ENCODE results near the gene PDLIM5.

Gene PDLIM5

GRCh38 chr4:94451051-94451694, 569 bp upstream of the PDLIM5 start:
- WGBS, result 41% methylated on average over 16 of the region's 16 CpGs
- peak overlapping the region; percentile 66; the same call in 1 of the 2 replicates for H3K9ac ChIP-seq (ENCODE audit: low read depth, low read length)
- no peaks in the 10 kb centered on the region for H3K9me3 ChIP-seq (ENCODE audit: insufficient read depth, low read depth, low read length)
- peaks cover 6% of the 10 kb centered on the region for H3K27me3 ChIP-seq (ENCODE audit: insufficient read depth, low read length)
- H3K4me1 ChIP-seq (ENCODE audit: insufficient read depth, low read length), result peaks cover 31% of the 10 kb centered on the region
- peaks cover 10% of the 10 kb centered on the region for H3K36me3 ChIP-seq (ENCODE audit: insufficient read depth, low read length)
- H3K27ac ChIP-seq (ENCODE audit: low read depth, low read length), result peak overlapping the region; percentile 36; the same call in 1 of the 2 replicates
- peak overlapping the region; percentile 72 for H3K4me3 ChIP-seq (ENCODE audit: low read length)

- Histone ChIP-seq H3K27ac (ENCODE audit: low read depth, low read length) (peak overlapping the region; percentile 80), H3K27me3 (ENCODE audit: insufficient read depth, low read length) (peaks cover 6% of the 10 kb centered on the region), H3K9ac (ENCODE audit: low read depth, low read length) (peak overlapping the region; percentile 90), H3K4me1 (ENCODE audit: insufficient read depth, low read length) (peaks cover 41% of the 10 kb centered on the region), H3K4me3 (ENCODE audit: low read length) (peak overlapping the region; percentile 72), H3K9me3 (ENCODE audit: insufficient read depth, low read depth, low read length) (no peaks in the 10 kb centered on the region), H3K36me3 (ENCODE audit: insufficient read depth, low read length) (peaks cover 20% of the 10 kb centered on the region)
- under 1% methylated on average over 26 of the region's 26 CpGs for WGBS
Observed at GRCh38 chr4:94452476-94453371, 982 bp downstream of the PDLIM5 start.

- WGBS, result 65% methylated on average over 4 of the region's 7 CpGs
- H3K9me3 ChIP-seq (ENCODE audit: insufficient read depth, low read depth, low read length), result no peaks in the 10 kb centered on the region
- peaks cover 49% of the 10 kb centered on the region for H3K4me1 ChIP-seq (ENCODE audit: insufficient read depth, low read length)
- H3K36me3 ChIP-seq (ENCODE audit: insufficient read depth, low read length), result peaks cover 20% of the 10 kb centered on the region
- H3K4me3 ChIP-seq (ENCODE audit: low read length), result peak overlapping the region; percentile 72
- peak overlapping the region; percentile 90; the same call in 1 of the 2 replicates for H3K9ac ChIP-seq (ENCODE audit: low read depth, low read length)
- H3K27ac ChIP-seq (ENCODE audit: low read depth, low read length), result peak overlapping the region; percentile 80; the same call in 1 of the 2 replicates
- peaks cover 6% of the 10 kb centered on the region for H3K27me3 ChIP-seq (ENCODE audit: insufficient read depth, low read length)
Observed at GRCh38 chr4:94453391-94453963, 1.7 kb downstream of the PDLIM5 start.

- Histone ChIP-seq H3K4me1 (ENCODE audit: insufficient read depth, low read length) (peaks cover 58% of the 10 kb centered on the region), H3K9me3 (ENCODE audit: insufficient read depth, low read depth, low read length) (no peaks in the 10 kb centered on the region), H3K36me3 (ENCODE audit: insufficient read depth, low read length) (peaks cover 20% of the 10 kb centered on the region), H3K9ac (ENCODE audit: low read depth, low read length) (no peak overlapping the region), H3K27me3 (ENCODE audit: insufficient read depth, low read length) (peaks cover 6% of the 10 kb centered on the region), H3K4me3 (ENCODE audit: low read length) (peak overlapping the region; percentile 1; the same call in 1 of the 2 replicates), H3K27ac (ENCODE audit: low read depth, low read length) (no peak overlapping the region)
- 62% methylated on average over 2 of the region's 2 CpGs for WGBS
Observed at GRCh38 chr4:94454405-94454804, 2.7 kb downstream of the PDLIM5 start.

GRCh38 chr4:94455081-94455480, 3.3 kb downstream of the PDLIM5 start:
- no peaks in the 10 kb centered on the region for H3K9me3 ChIP-seq (ENCODE audit: insufficient read depth, low read depth, low read length)
- H3K9ac ChIP-seq (ENCODE audit: low read depth, low read length), result no peak overlapping the region
- H3K4me3 ChIP-seq (ENCODE audit: low read length), result no peak overlapping the region
- H3K36me3 ChIP-seq (ENCODE audit: insufficient read depth, low read length), result peaks cover 20% of the 10 kb centered on the region
- WGBS, result 92% methylated on average over 3 of the region's 3 CpGs
- H3K4me1 ChIP-seq (ENCODE audit: insufficient read depth, low read length), result peaks cover 64% of the 10 kb centered on the region
- H3K27me3 ChIP-seq (ENCODE audit: insufficient read depth, low read length), result peaks cover 6% of the 10 kb centered on the region
- no peak overlapping the region for H3K27ac ChIP-seq (ENCODE audit: low read depth, low read length)

- Histone ChIP-seq H3K36me3 (ENCODE audit: insufficient read depth, low read length) (peaks cover 20% of the 10 kb centered on the region), H3K27ac (ENCODE audit: low read depth, low read length) (no peak overlapping the region), H3K27me3 (ENCODE audit: insufficient read depth, low read length) (no peaks in the 10 kb centered on the region), H3K4me1 (ENCODE audit: insufficient read depth, low read length) (peaks cover 78% of the 10 kb centered on the region), H3K4me3 (ENCODE audit: low read length) (no peak overlapping the region), H3K9ac (ENCODE audit: low read depth, low read length) (no peak overlapping the region; the same call in 1 of the 2 replicates), H3K9me3 (ENCODE audit: insufficient read depth, low read depth, low read length) (no peaks in the 10 kb centered on the region)
- WGBS, result 18% methylated on average over 1 of the region's 1 CpG
Observed at GRCh38 chr4:94457692-94458106, 6.0 kb downstream of the PDLIM5 start.

GRCh38 chr4:94458682-94459081, 6.9 kb downstream of the PDLIM5 start:
- H3K4me1 ChIP-seq (ENCODE audit: insufficient read depth, low read length), result peaks cover 69% of the 10 kb centered on the region
- no peak overlapping the region for H3K27ac ChIP-seq (ENCODE audit: low read depth, low read length)
- H3K4me3 ChIP-seq (ENCODE audit: low read length), result no peak overlapping the region
- 91% methylated on average over 2 of the region's 3 CpGs for WGBS
- no peaks in the 10 kb centered on the region for H3K9me3 ChIP-seq (ENCODE audit: insufficient read depth, low read depth, low read length)
- H3K9ac ChIP-seq (ENCODE audit: low read depth, low read length), result no peak overlapping the region
- peaks cover 20% of the 10 kb centered on the region for H3K36me3 ChIP-seq (ENCODE audit: insufficient read depth, low read length)
- no peaks in the 10 kb centered on the region for H3K27me3 ChIP-seq (ENCODE audit: insufficient read depth, low read length)

GRCh38 chr4:94459462-94460161, 7.9 kb downstream of the PDLIM5 start:
- no peak overlapping the region for H3K9ac ChIP-seq (ENCODE audit: low read depth, low read length)
- H3K4me1 ChIP-seq (ENCODE audit: insufficient read depth, low read length), result peaks cover 66% of the 10 kb centered on the region
- H3K36me3 ChIP-seq (ENCODE audit: insufficient read depth, low read length), result peaks cover 20% of the 10 kb centered on the region

GRCh38 chr4:94461506-94461905, 9.8 kb downstream of the PDLIM5 start:
- Histone ChIP-seq H3K4me3 (ENCODE audit: low read length) (no peak overlapping the region), H3K27ac (ENCODE audit: low read depth, low read length) (no peak overlapping the region), H3K9ac (ENCODE audit: low read depth, low read length) (no peak overlapping the region), H3K4me1 (ENCODE audit: insufficient read depth, low read length) (peaks cover 61% of the 10 kb centered on the region), H3K9me3 (ENCODE audit: insufficient read depth, low read depth, low read length) (no peaks in the 10 kb centered on the region), H3K36me3 (ENCODE audit: insufficient read depth, low read length) (peaks cover 7% of the 10 kb centered on the region), H3K27me3 (ENCODE audit: insufficient read depth, low read length) (no peaks in the 10 kb centered on the region)
- 89% methylated on average over 2 of the region's 2 CpGs for WGBS

More at GRCh38 chr4:94459462-94460161, 7.9 kb downstream of the PDLIM5 start:
- H3K4me3 ChIP-seq (ENCODE audit: low read length), result no peak overlapping the region
- H3K27ac ChIP-seq (ENCODE audit: low read depth, low read length), result peak overlapping the region; percentile 41; the same call in 1 of the 2 replicates
- no peaks in the 10 kb centered on the region for H3K27me3 ChIP-seq (ENCODE audit: insufficient read depth, low read length)
- no peaks in the 10 kb centered on the region for H3K9me3 ChIP-seq (ENCODE audit: insufficient read depth, low read depth, low read length)
- 62% methylated on average over 4 of the region's 4 CpGs for WGBS

- Histone ChIP-seq H3K4me1 (ENCODE audit: insufficient read depth, low read length) (peaks cover 52% of the 10 kb centered on the region), H3K36me3 (ENCODE audit: insufficient read depth, low read length) (no peaks in the 10 kb centered on the region), H3K27me3 (ENCODE audit: insufficient read depth, low read length) (no peaks in the 10 kb centered on the region), H3K4me3 (ENCODE audit: low read length) (no peak overlapping the region), H3K9ac (ENCODE audit: low read depth, low read length) (no peak overlapping the region), H3K9me3 (ENCODE audit: insufficient read depth, low read depth, low read length) (no peaks in the 10 kb centered on the region), H3K27ac (ENCODE audit: low read depth, low read length) (no peak overlapping the region)
- 90% methylated on average over 1 of the region's 1 CpG for WGBS
Observed at GRCh38 chr4:94462572-94462971, 10.8 kb downstream of the PDLIM5 start.

All from HUES64 (cell line).